Measurements from ENCODE around the gene FBL. TPM values are rescaled to one million over a fixed set of nuclear protein-coding genes. Genes with fewer than 3 reads are reported as not detected.
"Not testable (repeated sequence)": the region's sequence is repeated elsewhere in the genome, so short reads cannot be mapped to it uniquely, and the experiment has no call there.

FBL gene
- total RNA-seq, result 10 to 100 TPM; 36.1 to 96.2 TPM
- 10 to 100 TPM; 23.3 to 79.3 TPM for polyA plus RNA-seq

GRCh38 chr19:39845933-39846677, at the start of gene FBL:
TSS of gene FBL (minus strand) at chr19:39846379. CDS start at chr19:39846300, 79 bp downstream.
- Histone ChIP-seq H3K9ac (ENCODE audit: low read depth in 1 of 2, low read length in 2 of 2) (peak within 1 kb of the TSS; percentile 82 to 92), H3K27me3 (ENCODE audit: control insufficient read depth in 4 of 4, insufficient read depth in 4 of 4, low read length in 3 of 4) (no peaks in the 10 kb centered on the region), H3K27ac (ENCODE audit: low read depth in 1 of 2, low read length in 2 of 2) (peak within 1 kb of the TSS; percentile 80 to 85), H3K4me3 (ENCODE audit: low read depth in 1 of 3, low read length in 3 of 3) (peak within 1 kb of the TSS; percentile 75 to 96 (median 86)), H3K4me1 (ENCODE audit: control insufficient read depth in 4 of 4, insufficient read depth in 4 of 4, low read length in 3 of 4) (peaks cover 6 to 34% (median 25%) of the 10 kb centered on the region in 4 donors), H3K36me3 (ENCODE audit: control insufficient read depth in 4 of 4, insufficient read depth in 3 of 4, low read depth in 1 of 4, low read length in 3 of 4) (no peaks in the 10 kb centered on the region), H3K9me3 (ENCODE audit: control insufficient read depth in 4 of 4, low read length in 3 of 4) (no peaks in the 10 kb centered on the region)
- TF ChIP-seq TAF1 (conservative IDR thresholded peaks at IDR 0.05), result peak; percentile 80
- no peak for TF ChIP-seq FOXA1 (IDR thresholded peaks at IDR 0.05)
- TF ChIP-seq YY1 (IDR thresholded peaks at IDR 0.05), result peak; percentile 76
- TF ChIP-seq MAX (IDR thresholded peaks at IDR 0.05), result peak; percentile 46
- TF ChIP-seq HNF4A (conservative IDR thresholded peaks at IDR 0.05), result peak; percentile 11 to 40
- TF ChIP-seq GABPA (IDR thresholded peaks at IDR 0.05 in 1 of 2, conservative IDR thresholded peaks at IDR 0.05 in 1 of 2), result peak in 1 of 2 donors; percentile 50
- peak; percentile 31 for TF ChIP-seq SP1 (IDR thresholded peaks at IDR 0.05)
- TF ChIP-seq RXRA (IDR thresholded peaks at IDR 0.05), result peak in 1 of 2 donors; percentile 39
- TF ChIP-seq EGR1 (IDR thresholded peaks at IDR 0.05; ENCODE audit: low read depth in 2 of 2), result no peak
- TF ChIP-seq REST (IDR thresholded peaks at IDR 0.05), result peak; percentile 29
- no peak for TF ChIP-seq ZBTB33 (IDR thresholded peaks at IDR 0.05)
- WGBS, result under 1% methylated on average over 57 of the region's 57 CpGs
- peak; percentile 98 for DNase-seq (ENCODE audit: low spot score)

- not testable (repeated sequence) for H3K9ac ChIP-seq (ENCODE audit: low read depth in 1 of 2, low read length in 2 of 2); H3K27me3 ChIP-seq (ENCODE audit: control insufficient read depth in 4 of 4, insufficient read depth in 4 of 4, low read length in 3 of 4); H3K4me3 ChIP-seq (ENCODE audit: low read depth in 1 of 3, low read length in 3 of 3); H3K36me3 ChIP-seq (ENCODE audit: control insufficient read depth in 4 of 4, insufficient read depth in 3 of 4, low read depth in 1 of 4, low read length in 3 of 4); H3K9me3 ChIP-seq (ENCODE audit: control insufficient read depth in 4 of 4, low read length in 3 of 4); DNase-seq (ENCODE audit: low spot score); H3K4me1 ChIP-seq (ENCODE audit: control insufficient read depth in 4 of 4, insufficient read depth in 4 of 4, low read length in 3 of 4); H3K27ac ChIP-seq (ENCODE audit: low read depth in 1 of 2, low read length in 2 of 2)
- 93% methylated on average over 11 of the region's 11 CpGs for WGBS
These were observed 48.9 kb upstream of the FBL start for GRCh38 chr19:39895096-39895495.

- not testable (repeated sequence) for H3K36me3 ChIP-seq (ENCODE audit: control insufficient read depth in 4 of 4, insufficient read depth in 3 of 4, low read depth in 1 of 4, low read length in 3 of 4); H3K27ac ChIP-seq (ENCODE audit: low read depth in 1 of 2, low read length in 2 of 2); H3K9ac ChIP-seq (ENCODE audit: low read depth in 1 of 2, low read length in 2 of 2); DNase-seq (ENCODE audit: low spot score); H3K9me3 ChIP-seq (ENCODE audit: control insufficient read depth in 4 of 4, low read length in 3 of 4); H3K27me3 ChIP-seq (ENCODE audit: control insufficient read depth in 4 of 4, insufficient read depth in 4 of 4, low read length in 3 of 4); H3K4me1 ChIP-seq (ENCODE audit: control insufficient read depth in 4 of 4, insufficient read depth in 4 of 4, low read length in 3 of 4); H3K4me3 ChIP-seq (ENCODE audit: low read depth in 1 of 3, low read length in 3 of 3)
- 91% methylated on average over 13 of the region's 16 CpGs for WGBS
These were observed 48.0 kb upstream of the FBL start for GRCh38 chr19:39894236-39894606.

- H3K9ac ChIP-seq (ENCODE audit: low read depth in 1 of 2, low read length in 2 of 2); DNase-seq (ENCODE audit: low spot score); H3K36me3 ChIP-seq (ENCODE audit: control insufficient read depth in 4 of 4, insufficient read depth in 3 of 4, low read depth in 1 of 4, low read length in 3 of 4); H3K9me3 ChIP-seq (ENCODE audit: control insufficient read depth in 4 of 4, low read length in 3 of 4); H3K4me3 ChIP-seq (ENCODE audit: low read depth in 1 of 3, low read length in 3 of 3); H3K4me1 ChIP-seq (ENCODE audit: control insufficient read depth in 4 of 4, insufficient read depth in 4 of 4, low read length in 3 of 4); H3K27ac ChIP-seq (ENCODE audit: low read depth in 1 of 2, low read length in 2 of 2); H3K27me3 ChIP-seq (ENCODE audit: control insufficient read depth in 4 of 4, insufficient read depth in 4 of 4, low read length in 3 of 4): not testable (repeated sequence)
- WGBS, result 86% methylated on average over 24 of the region's 29 CpGs
These were observed 47.4 kb upstream of the FBL start for GRCh38 chr19:39893366-39894235.

GRCh38 chr19:39892506-39892902, 46.3 kb upstream of the FBL start:
- H3K4me3 ChIP-seq (ENCODE audit: low read depth in 1 of 3, low read length in 3 of 3); H3K9me3 ChIP-seq (ENCODE audit: control insufficient read depth in 4 of 4, low read length in 3 of 4); H3K4me1 ChIP-seq (ENCODE audit: control insufficient read depth in 4 of 4, insufficient read depth in 4 of 4, low read length in 3 of 4); H3K27ac ChIP-seq (ENCODE audit: low read depth in 1 of 2, low read length in 2 of 2); H3K9ac ChIP-seq (ENCODE audit: low read depth in 1 of 2, low read length in 2 of 2); H3K27me3 ChIP-seq (ENCODE audit: control insufficient read depth in 4 of 4, insufficient read depth in 4 of 4, low read length in 3 of 4); DNase-seq (ENCODE audit: low spot score); H3K36me3 ChIP-seq (ENCODE audit: control insufficient read depth in 4 of 4, insufficient read depth in 3 of 4, low read depth in 1 of 4, low read length in 3 of 4): not testable (repeated sequence)
- 81% methylated on average over 5 of the region's 5 CpGs for WGBS

Data from liver (tissue), 9 donors.